BLaER1 treated with 17β-estradiol and CSF1 and Interleukin-3, amounts not matched to agents 10 nM and 100 nM (cell line): Measurements from ENCODE around the gene TJP1.
"Not testable (repeated sequence)": the region's sequence is repeated elsewhere in the genome, so short reads cannot be mapped to it uniquely, and the experiment has no call there.

ENCODE experiments used
- H3K27ac ChIP-seq, 11 experiments: shearing (Covaris generic); formaldehyde crosslinking; 2 replicates each; pipeline ENCODE4 v1.8.1; 2022
- H3K27me3 ChIP-seq, 11 experiments: shearing (Covaris generic); formaldehyde crosslinking; 2 replicates each; pipeline ENCODE4 v1.8.1; 2022
- H3K36me3 ChIP-seq, 11 experiments: shearing (Covaris generic); formaldehyde crosslinking; 2 replicates each; pipeline ENCODE4 v1.8.1; 2022
- H3K4me1 ChIP-seq, 10 experiments: shearing (Covaris generic); formaldehyde crosslinking; 2 replicates each; pipeline ENCODE4 v1.8.1; 2022
- H3K4me2 ChIP-seq, 11 experiments: shearing (Covaris generic); formaldehyde crosslinking; 2 replicates each; pipeline ENCODE4 v1.8.1; 2022
- H3K4me3 ChIP-seq, 10 experiments: shearing (Covaris generic); formaldehyde crosslinking; 2 replicates each; pipeline ENCODE4 v1.8.1; 2022
- H3K9ac ChIP-seq, 11 experiments: shearing (Covaris generic); formaldehyde crosslinking; 2 replicates each; pipeline ENCODE4 v1.8.1; 2022
- H3K9me3 ChIP-seq, 11 experiments: shearing (Covaris generic); formaldehyde crosslinking; replicated peaks in 1 of 11; 2 replicates each; pipeline ENCODE4 v1.8.1; 2022
- H4K20me1 ChIP-seq, 11 experiments: shearing (Covaris generic); formaldehyde crosslinking; 2 replicates each; pipeline ENCODE4 v1.8.1; 2022
- Cebpa-rat ChIP-seq, 11 experiments: shearing (Covaris generic); IDR thresholded peaks; 2 replicates each; pipeline ENCODE4 v1.8.1; 2022

Gene TJP1

DNA sequence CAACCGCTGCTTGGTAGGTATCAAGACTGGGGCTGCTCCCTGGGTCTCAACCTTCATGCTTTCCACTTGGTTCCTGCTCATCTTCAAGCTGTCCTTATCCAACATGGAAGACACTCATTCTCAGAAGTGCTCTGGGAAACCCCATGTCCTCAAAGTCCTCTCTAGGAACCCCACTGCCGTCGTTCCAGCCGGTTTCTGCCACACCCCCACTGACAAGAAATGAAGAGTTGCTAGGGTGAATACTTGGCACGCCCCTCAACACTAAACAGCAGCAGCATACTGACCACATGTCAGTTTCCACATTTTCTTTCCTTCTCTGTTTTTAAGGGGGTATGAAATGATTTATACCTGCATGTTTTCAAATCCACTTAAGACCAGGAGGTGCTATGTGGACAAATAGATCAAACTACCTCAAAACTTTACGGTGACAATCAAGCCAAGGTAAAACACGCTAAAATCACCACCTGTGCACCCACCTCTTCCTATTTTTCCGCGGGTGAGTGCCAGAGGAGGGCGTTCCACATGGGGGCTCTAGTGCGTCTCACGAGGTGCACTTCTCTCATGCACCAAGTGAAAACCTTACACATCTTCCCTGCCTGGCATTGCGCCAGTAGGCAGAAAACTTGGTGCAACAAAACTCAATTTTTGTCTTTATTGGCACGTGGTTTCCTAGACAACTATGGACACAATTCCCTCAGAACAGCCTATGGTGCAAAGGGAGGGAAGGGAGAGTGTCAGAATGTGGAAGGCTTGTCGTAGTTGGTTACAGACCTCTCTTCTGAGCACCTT lies 125.1 kb downstream of the TJP1 start:
- H3K27me3 ChIP-seq = no peaks in the 10 kb centered on the region
- no peaks in the 10 kb centered on the region for H4K20me1 ChIP-seq
- no peak for TF ChIP-seq Cebpa-rat (IDR thresholded peaks at IDR 0.05)
- no peak overlapping the region for H3K4me3 ChIP-seq
- no peak overlapping the region for H3K4me2 ChIP-seq
- H3K27ac ChIP-seq = no peak overlapping the region
- H3K4me1 ChIP-seq = peaks cover 0 to 13% (median 11%) of the 10 kb centered on the region in 10 experiments; a peak in 14 of 20 replicates
- no peak overlapping the region for H3K9ac ChIP-seq
- peaks cover 11 to 22% (median 15%) of the 10 kb centered on the region in 11 experiments; a peak in 19 of 22 replicates for H3K9me3 ChIP-seq
- no peaks in the 10 kb centered on the region for H3K36me3 ChIP-seq

DNA sequence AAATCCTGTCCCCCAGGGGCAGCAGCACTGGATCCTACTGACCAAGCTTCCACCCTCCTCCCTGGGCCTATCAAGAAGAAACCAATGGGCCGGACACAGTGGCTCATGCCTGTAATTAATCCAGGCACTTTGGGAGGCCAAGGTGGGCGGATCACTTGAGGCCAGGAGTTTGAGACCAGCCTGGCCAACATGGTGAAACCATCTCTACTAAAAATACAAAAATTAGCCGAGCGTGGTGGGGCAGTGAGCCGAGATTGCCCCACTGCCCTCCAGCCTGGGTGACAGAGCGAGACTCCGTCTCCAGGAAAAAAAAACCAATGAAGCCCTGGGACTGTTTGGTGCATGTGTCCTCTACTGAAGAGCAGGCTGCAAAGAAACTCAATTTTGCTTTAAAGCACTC lies 125.8 kb downstream of the TJP1 start:
- H3K9me3 ChIP-seq = peaks cover 11 to 22% (median 15%) of the 10 kb centered on the region in 11 experiments; a peak in 19 of 22 replicates
- H4K20me1 ChIP-seq, H3K36me3 ChIP-seq, H3K9ac ChIP-seq, H3K27ac ChIP-seq, H3K27me3 ChIP-seq, H3K4me3 ChIP-seq, H3K4me2 ChIP-seq: not testable (repeated sequence)
- peaks cover 0 to 18% (median 13%) of the 10 kb centered on the region in 10 experiments; a peak in 14 of 20 replicates for H3K4me1 ChIP-seq

DNA sequence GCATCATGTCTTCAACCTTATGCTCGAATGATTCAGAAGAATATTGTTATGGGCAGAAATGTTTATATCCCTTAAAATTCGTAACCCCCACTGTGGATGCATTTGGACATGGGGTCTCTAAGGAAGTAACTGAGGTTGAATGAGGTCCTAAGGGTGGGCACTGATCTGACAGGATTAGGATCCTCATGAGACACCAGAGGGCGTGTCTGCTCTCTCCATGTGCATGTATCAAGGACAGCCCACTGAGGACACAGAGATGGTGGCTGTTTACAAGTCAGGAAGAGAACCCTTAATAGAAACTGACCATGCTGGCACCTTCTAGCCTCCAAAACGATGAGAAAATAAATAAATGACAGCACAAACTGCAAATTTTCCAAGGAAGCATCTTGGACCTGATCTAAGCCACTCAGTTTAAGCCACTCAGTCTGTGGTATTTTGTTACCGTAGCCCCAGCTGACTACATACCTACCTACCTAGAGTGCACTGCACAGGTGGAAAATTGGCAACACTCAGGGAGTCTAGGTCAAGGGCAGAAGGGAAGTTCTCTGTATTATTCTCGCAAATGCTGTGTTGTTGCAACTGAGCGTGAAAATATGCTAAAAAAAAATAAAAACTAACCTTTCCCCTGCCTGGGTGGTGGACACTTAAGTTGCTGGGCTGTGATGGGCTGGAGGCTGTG lies 126.6 kb downstream of the TJP1 start:
- peaks cover 0 to 21% (median 13%) of the 10 kb centered on the region in 10 experiments; a peak in 14 of 20 replicates for H3K4me1 ChIP-seq

DNA sequence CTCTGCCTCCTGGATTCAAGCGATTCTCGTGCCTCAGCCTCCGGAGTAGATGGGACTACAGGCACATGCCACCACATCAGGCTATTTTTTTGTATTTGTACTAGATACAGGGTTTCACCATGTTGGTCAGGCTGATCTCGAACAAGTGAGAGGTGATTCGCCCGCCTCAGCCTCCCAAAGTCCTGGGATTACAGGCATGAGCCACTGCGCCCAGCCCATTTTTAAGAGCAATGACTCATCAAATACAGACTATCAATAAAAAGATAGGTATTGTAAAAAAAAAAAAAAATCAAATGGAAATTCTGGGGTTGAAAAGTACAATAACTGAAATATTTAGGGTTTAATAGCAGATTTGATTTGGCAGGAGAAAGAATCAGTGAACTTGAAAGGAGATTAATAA lies 129.0 kb downstream of the TJP1 start:
- Histone ChIP-seq H3K4me2 (peak overlapping the region in 7 of 11 experiments; percentile 17 to 65 (median 31); a peak in 12 of 22 replicates), H3K27ac (0 out of 22 replicates have a peak overlapping the region, but pooled peaks of 1 of the 11 experiments have one; percentile 2), H3K36me3 (no peaks in the 10 kb centered on the region), H3K9me3 (peaks cover 11 to 22% (median 15%) of the 10 kb centered on the region in 11 experiments; a peak in 19 of 22 replicates), H3K27me3 (no peaks in the 10 kb centered on the region), H4K20me1 (no peaks in the 10 kb centered on the region; a peak in 1 of 22 replicates), H3K4me1 (peaks cover 0 to 30% (median 17%) of the 10 kb centered on the region in 10 experiments; a peak in 15 of 20 replicates), H3K9ac (no peak overlapping the region), H3K4me3 (no peak overlapping the region)
- TF ChIP-seq Cebpa-rat (IDR thresholded peaks at IDR 0.05) = no peak

More for the DNA sequence above, 126.6 kb downstream of the TJP1 start:
- TF ChIP-seq Cebpa-rat (IDR thresholded peaks at IDR 0.05) = no peak
- no peaks in the 10 kb centered on the region for H3K27me3 ChIP-seq
- H3K9me3 ChIP-seq = peaks cover 11 to 22% (median 15%) of the 10 kb centered on the region in 11 experiments; a peak in 19 of 22 replicates
- H3K27ac ChIP-seq = no peak overlapping the region
- no peak overlapping the region for H3K4me2 ChIP-seq
- H3K4me3 ChIP-seq = no peak overlapping the region
- no peaks in the 10 kb centered on the region for H3K36me3 ChIP-seq
- no peak overlapping the region for H3K9ac ChIP-seq
- no peaks in the 10 kb centered on the region for H4K20me1 ChIP-seq

DNA sequence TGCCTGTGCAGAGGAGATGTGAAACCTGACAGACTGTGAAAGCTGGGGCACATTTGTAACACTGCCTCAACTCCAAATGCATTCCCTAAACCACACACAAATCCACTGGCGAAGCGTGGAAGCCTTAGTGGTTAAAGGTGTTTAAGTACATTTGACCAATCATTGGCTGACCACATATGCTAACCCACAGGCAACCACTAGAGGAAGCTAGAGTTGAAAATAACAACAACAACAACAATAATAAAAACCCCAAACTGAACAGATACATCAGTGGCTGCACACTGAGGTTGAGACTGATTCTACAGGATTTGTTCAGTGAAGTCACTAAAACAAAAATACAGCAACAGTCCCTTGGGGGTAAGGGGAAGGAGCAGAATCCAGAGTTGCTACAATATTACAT lies 129.7 kb downstream of the TJP1 start:
- Histone ChIP-seq H3K36me3 (no peaks in the 10 kb centered on the region), H3K4me3 (no peak overlapping the region), H3K9ac (no peak overlapping the region), H3K9me3 (peaks cover 11 to 22% (median 15%) of the 10 kb centered on the region in 11 experiments; a peak in 19 of 22 replicates), H3K27ac (no peak overlapping the region), H3K27me3 (no peaks in the 10 kb centered on the region), H4K20me1 (no peaks in the 10 kb centered on the region; a peak in 1 of 22 replicates), H3K4me1 (peaks cover 0 to 37% (median 20%) of the 10 kb centered on the region in 10 experiments; a peak in 15 of 20 replicates), H3K4me2 (peak overlapping the region in 9 of 11 experiments; percentile 2 to 65 (median 27); a peak in 15 of 22 replicates)
- no peak for TF ChIP-seq Cebpa-rat (IDR thresholded peaks at IDR 0.05)

DNA sequence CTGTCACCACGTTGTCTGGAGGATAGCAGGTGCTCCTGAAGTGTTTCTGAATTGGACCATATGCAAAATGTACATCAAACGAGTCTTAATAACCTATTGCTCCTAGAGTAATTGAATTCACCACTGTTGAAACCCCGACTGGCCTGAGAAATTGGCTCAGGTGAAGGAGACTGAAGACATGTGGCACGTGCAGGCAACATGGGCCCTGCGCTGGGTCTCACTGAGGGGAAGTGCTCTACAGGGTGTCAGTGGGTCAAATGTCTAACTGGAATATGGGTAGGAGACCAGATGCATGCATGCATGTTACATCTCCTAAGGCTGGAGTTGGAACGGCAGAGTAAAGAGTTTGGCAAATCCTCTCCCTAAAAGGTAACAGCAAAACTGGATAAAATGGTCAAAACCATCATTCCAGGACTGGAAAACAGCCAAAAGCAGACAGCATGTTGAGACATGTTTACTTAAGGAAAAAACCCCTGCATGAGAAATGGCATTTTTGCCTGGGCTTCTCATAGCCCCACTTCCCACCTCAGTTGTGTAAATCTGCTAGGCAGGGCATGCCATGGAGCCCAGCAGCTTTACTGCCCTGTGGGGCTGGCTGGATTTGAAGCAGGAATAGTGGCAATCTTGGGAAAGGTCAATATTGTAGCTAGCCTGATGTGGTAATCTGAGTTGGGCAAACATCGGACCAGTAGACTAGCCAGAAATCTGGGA lies 131.3 kb downstream of the TJP1 start:
- H3K27ac ChIP-seq = no peak overlapping the region
- H3K4me3 ChIP-seq = no peak overlapping the region
- H3K4me2 ChIP-seq = no peak overlapping the region
- H3K9me3 ChIP-seq = peaks cover 10 to 31% (median 18%) of the 10 kb centered on the region in 11 experiments; a peak in 21 of 22 replicates
- H4K20me1 ChIP-seq = no peaks in the 10 kb centered on the region; a peak in 1 of 22 replicates
- no peaks in the 10 kb centered on the region for H3K27me3 ChIP-seq
- no peaks in the 10 kb centered on the region for H3K36me3 ChIP-seq
- no peak overlapping the region for H3K9ac ChIP-seq
- H3K4me1 ChIP-seq = peaks cover 0 to 40% (median 20%) of the 10 kb centered on the region in 10 experiments; a peak in 15 of 20 replicates
- no peak for TF ChIP-seq Cebpa-rat (IDR thresholded peaks at IDR 0.05)

DNA sequence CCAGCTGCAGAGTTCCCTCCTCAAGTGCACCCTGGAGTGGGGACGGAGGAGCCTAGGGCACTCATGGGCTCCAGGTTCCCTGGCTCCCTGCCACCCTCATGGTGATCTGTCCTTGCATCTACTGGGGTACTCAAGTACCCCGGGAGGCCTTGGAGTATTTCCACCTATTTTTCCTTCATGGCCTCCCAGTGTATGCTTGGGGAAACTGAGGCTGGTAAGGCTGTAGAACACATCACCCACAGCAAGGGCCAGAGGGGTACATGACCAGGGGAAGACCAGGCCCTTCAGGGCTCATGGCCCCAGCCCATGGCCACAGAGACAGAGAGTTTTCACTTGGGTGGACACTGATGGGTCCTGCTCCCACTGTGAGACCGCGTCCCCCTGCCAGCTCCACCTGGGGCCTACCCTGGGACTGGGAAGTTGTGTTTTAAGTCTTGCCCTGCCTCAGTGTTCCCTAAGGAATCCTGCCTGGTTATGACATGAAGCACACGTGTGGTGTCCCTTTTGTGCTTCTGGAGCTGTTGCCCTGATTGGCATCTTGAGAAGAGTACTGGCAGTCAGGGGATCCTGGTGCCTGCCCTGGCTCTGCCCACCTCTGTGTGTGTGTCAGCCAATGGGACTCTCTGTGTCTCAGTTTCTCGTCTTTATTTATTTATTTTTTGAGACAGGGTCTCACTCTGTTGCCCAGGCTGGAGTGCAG lies 132.8 kb downstream of the TJP1 start:
- no peak overlapping the region for H3K9ac ChIP-seq
- H3K36me3 ChIP-seq = no peaks in the 10 kb centered on the region
- H4K20me1 ChIP-seq = no peaks in the 10 kb centered on the region; a peak in 1 of 22 replicates
- H3K27me3 ChIP-seq = no peaks in the 10 kb centered on the region
- TF ChIP-seq Cebpa-rat (IDR thresholded peaks at IDR 0.05) = no peak
- H3K4me3 ChIP-seq = no peak overlapping the region
- H3K27ac ChIP-seq = no peak overlapping the region
- H3K4me1 ChIP-seq = peaks cover 0 to 40% (median 20%) of the 10 kb centered on the region in 10 experiments; a peak in 15 of 20 replicates
- peaks cover under 1 to 20% (median 10%) of the 10 kb centered on the region in 11 experiments; a peak in 13 of 22 replicates for H3K9me3 ChIP-seq
- H3K4me2 ChIP-seq = peak overlapping the region in 2 of 11 experiments; percentile 28 to 55; a peak in 4 of 22 replicates
